ENCODE measurements around the gene NAGPA.
"Not testable (repeated sequence)": the region's sequence is repeated elsewhere in the genome, so short reads cannot be mapped to it uniquely, and the experiment has no call there.

DNA sequence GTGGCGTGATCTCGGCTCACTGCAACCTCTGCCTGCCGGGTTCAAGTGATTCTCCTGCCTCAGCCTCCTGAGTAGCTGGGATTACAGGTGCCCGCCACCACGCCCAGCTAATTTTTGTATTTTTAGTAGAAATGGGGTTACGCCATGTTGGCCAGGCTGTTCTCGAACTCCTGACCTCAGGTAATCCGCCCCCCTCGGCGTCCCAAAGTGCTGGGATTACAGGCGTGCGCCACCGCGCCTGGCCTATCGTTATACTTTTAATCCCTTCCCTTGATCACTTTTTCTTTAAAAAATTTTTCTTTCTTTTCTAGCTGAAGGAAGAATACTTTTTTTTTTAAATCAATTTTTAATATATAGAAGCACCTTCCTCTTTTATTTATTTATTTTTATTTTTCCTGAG is 40.0 kb upstream of the NAGPA start:
- TF ChIP-seq, protein P1, sequence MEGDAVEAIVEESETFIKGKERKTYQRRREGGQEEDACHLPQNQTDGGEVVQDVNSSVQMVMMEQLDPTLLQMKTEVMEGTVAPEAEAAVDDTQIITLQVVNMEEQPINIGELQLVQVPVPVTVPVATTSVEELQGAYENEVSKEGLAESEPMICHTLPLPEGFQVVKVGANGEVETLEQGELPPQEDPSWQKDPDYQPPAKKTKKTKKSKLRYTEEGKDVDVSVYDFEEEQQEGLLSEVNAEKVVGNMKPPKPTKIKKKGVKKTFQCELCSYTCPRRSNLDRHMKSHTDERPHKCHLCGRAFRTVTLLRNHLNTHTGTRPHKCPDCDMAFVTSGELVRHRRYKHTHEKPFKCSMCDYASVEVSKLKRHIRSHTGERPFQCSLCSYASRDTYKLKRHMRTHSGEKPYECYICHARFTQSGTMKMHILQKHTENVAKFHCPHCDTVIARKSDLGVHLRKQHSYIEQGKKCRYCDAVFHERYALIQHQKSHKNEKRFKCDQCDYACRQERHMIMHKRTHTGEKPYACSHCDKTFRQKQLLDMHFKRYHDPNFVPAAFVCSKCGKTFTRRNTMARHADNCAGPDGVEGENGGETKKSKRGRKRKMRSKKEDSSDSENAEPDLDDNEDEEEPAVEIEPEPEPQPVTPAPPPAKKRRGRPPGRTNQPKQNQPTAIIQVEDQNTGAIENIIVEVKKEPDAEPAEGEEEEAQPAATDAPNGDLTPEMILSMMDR (IDR thresholded peaks at IDR 0.05) = not testable (repeated sequence)
- TF ChIP-seq POLR2A, POLR2AphosphoS5, EP300 (IDR thresholded peaks at IDR 0.05): not testable (repeated sequence)

Measured in suprapubic skin (tissue), 4 donors.